Measurements from ENCODE around the gene PRKX. TPM values are rescaled to one million over a fixed set of nuclear protein-coding genes. Genes with fewer than 3 reads are reported as not detected.
"Not testable (repeated sequence)": the region's sequence is repeated elsewhere in the genome, so short reads cannot be mapped to it uniquely, and the experiment has no call there.

Gene PRKX
- total RNA-seq, 1 donor from 2014 or later: 42.4 TPM

DNA sequence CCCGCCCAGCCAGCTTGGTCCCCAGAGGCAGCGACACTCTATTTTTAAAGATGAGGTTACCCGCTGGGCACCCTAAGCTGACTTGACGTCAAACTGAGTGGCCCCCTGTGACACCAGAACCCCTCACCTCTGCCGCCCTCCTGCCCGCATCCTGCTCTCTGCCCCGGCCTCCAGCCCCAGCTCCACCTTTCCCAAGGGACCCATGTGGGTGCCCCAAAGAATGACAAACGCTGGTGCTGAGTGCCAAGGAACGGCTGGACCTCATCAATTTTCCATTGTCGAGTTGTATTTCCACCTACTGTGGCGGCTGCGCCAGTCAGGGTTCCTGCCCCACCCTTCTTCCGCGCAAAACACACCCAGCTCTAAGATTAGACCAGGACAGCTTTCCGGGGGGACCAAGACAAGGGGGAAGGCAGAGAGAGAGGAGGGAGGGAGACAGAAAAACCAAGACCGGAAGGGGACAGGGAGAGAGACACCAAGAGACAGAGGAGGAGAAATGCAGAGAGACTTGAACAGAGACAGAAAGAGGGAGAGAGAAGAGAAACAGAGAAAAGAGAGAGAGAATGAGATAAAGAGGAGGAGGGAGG, 2.0 kb downstream of the PRKX start:
- DNase-seq: no peak

DNA sequence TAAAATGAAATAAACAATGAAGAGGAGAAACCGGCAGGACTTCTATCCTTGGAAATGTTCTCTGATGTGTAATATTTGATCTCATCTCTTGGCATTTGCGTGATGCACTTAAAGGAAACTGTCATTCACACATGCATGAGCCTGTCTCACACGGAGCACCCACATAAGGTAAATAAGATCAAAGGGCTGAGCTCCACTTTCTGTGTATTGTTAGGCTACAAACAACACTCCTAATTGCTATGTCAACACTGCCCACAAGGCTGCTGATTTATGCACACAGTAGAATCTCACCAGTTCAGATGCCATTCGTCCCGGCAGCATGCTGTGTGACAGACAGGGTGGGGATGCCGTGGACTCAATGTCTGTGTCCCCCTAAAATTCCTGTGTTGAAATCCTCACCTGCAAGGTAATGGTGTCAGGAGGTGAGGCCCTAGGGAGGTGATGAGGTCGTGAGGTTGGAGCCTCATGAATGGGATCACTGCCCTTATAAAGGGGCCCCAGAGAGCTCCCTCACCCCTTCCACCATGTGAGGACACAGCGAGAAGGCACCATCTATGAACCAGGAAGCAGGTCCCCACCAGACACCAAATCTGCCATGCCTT, 5.7 kb downstream of the PRKX start:
- DNase-seq: not testable (repeated sequence)

DNA sequence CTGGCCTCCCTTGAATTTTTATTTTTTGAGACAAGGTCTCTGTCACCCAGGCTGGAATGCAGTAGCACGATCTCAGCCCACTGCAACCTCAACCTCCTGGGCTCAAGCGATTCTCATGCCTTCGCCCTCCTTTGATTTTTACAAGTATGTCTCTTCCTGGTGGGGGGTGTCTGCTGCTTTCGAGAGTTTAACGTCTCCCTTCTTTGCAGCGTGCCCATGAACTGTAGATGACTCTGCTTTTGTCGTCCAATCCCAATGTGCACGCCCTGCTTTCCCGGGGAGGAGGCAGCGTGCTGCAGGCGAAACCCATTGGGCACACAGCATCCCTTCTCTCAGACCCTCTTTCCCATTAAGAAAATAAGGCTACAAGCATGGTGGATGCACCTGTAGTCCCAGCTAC, 7.0 kb downstream of the PRKX start:
- no peak for DNase-seq

DNA sequence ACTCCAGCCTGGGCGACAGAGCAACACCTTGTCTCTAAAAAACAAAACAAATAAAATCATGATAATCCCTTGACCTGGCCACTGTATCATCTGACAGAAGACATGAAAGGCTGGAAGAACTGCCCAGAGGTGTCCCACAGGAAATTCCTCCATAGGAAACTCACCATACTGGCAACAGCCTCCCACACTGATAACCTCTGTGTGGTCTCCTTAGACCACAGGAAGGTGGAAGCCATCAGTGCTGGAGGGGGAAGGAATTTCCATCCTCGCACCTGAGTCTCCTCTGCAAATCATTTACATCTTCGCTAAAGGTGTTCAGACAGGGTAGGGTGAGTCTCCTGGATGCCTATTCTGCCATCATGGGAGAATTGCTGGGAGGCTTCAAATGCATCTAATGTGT, 10.2 kb downstream of the PRKX start:
- not testable (repeated sequence) for DNase-seq

DNA sequence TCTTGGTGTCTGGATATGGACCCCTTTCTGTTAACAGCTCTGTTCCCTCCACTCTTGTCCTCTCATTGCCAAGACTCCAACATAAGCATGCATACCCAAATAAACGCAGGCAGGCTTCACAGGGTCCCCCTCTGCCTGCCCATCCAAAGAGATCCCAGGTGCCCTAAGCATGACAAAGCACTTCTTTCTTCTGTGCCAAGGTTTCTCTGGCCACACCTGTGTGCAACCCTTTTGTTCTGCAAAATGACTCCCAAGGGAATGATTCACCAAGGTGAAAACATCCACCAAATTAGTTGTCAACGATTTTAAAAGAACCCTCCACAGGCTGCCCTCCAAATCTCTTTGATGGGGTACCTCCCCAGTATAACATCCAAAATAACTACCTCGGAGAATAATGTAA, 11.4 kb downstream of the PRKX start:
- DNase-seq: not testable (repeated sequence)

DNA sequence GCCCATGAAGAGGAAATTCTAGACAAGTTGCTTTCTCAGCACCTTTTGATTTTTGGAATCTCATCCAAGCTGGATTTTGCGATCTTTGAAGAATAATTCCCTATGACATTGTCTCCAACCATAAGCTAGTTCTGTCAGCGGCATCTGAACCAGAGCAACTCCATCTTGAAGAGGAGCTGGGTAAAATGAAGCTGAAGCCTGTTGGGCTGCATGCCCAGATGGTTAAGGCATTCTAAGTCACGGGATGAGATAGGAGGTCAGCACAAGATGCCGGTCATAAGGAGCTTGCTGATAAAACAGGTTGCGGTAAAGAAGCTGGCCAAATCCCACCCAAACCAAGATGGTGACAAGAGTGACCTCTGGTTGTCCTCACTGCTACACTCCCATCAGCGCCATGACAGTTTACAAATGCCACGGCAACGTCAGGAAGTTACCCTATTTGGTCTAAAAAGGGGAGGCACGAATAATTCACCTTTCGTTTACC, 12.0 kb downstream of the PRKX start:
- DNase-seq: not testable (repeated sequence)

DNA sequence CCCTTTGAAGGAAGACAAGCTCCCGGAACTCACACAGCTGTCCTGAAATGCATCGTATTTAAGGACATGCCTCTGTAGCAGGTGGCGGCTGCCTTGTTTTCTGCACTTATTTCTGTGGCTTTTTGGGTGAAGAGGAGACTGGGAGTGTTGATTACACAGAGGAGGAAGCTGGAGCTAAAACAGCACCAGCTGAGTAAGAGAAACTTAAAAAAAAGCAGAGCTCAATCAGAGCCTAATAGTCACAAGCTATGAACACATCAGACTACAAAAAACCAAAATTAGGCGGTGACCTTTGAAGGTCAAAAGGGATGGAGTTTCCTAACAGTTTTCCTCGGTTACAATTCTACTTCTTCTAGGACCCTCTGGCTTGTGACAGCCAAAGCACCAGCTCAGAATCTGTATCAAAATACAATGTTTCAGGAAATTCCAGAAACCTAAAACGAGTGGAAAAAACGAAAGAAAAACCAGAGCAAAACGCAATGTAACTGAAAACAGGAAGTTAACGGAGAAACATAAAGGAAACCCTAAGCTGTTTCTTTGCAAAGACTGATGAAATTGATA, 13.5 kb downstream of the PRKX start:
- peak; percentile 22 for DNase-seq

DNA sequence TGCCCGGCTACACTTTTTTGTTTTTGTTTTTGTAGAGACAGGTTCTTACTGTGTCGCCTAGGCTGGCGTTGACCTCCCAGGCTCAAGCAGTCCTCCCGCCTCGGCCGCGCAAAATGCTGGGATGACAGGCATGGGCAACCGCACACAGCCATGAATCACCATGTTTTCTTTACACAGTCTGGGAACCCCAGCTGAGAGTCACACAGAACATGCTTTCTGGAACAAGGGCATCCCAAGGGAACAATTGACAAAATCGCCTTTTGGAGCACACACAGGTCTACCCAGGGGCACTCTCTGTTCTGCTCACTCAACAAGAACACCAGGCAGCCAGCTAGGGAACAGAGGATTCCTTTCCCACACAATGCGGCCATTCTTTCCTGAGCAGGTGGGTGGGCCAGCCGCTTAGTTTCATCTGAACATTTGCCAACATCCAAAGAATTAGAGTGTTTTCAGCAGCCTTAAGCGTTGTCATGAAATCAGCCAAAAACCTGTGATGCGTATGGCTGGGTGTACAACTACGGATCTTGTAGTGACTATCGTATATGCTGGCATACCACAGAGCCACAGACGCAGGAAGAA, 15.7 kb downstream of the PRKX start:
- peak; percentile 64 for DNase-seq

DNA sequence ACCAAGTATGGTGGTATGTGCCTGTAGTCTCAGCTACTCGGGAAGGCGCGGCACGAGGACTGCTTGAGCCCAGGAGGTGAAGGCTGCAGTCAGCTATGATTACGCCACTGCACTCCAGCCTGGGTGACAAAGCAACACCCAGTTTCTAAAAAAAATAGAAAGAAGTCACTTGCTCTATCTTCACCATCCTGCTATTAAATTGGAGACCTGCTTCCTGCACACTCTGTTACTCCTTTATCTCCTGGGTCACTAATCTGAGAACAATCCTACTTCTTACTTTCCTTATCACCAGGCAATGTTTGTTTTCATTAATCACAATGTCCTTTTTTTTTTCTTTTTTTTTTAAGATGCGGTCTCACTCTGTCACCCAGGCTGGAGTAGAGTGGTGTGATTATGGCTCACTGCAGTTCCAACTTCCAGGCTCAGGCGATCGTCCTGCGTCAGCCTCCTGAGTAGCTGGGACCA, 16.2 kb downstream of the PRKX start:
- no peak for DNase-seq

DNA sequence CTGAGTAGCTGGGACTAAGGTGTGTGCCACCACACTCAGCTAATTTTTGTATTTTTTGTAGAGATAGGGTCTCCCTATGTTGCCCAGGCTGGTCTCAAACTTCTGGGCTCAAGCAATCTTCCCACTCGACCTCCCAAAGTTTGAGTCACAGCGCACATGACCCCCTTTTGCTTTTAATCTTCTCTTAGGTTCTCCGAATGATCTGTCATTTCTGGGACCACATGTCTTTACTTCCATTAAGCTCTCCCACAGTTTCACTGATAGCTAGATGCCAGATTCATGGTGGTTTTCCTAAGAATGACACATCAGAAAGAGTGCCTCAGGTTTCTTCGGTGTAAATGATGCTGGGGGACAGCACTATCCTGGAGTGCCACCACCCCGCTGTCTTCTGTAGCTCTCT, 17.9 kb downstream of the PRKX start:
- no peak for DNase-seq

DNA sequence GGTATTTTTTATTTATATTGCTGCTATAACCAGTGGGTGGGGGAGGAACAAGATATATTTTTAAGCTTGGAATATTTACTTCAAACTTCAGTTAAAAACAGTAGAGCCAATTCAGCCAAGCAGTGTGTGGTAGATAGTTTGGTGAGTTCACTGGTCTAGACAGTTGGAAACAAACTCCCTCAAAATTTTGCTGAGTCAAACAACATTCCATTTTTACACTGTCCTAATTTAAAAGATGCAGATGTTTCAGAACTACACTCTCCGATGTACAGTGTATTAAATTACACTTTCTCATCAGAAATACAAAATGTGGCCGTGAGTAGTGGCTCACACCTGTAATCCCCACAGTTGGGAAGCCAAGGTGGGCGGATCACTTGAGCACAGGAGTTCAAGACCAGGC, 23.3 kb downstream of the PRKX start:
- no peak for DNase-seq

DNA sequence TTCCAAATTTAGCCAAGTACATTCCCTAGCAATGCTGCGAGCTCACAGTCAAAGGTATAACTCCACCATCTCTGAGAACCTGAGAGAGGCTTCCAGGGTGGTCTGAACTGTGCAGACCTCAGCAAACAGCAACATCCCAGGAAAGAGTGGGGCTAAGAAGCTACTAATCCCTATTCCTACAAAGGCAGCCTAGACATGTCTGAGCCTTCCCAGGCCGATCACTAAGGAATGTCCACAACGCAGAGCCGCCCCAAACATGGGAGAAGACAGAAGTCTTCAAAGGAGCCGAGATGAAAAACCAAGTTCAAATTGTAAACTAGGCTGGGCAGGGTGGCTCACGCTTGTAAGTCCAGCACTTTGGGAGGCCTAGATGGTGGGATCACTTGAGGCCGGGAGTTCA, 30.2 kb downstream of the PRKX start:
- DNase-seq: not testable (repeated sequence)

DNA sequence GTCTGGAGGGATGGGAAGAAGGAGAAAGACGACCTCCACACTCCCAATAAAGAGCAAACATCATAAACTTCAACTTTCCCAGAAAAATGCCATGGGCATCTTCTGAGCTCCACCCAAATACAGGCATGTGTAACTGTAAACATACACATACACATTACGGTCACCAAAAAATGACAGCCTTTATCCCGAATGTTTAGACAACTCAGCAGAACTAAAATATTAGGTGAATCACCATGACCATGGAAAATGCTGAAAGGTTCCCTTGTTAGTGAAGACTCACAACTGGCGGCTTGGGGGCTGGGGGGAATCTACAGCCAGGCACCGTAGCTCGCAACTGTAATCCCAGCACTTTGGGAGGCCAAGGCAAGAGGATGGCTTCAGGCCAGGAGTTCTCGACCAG, 33.0 kb downstream of the PRKX start:
- DNase-seq: no peak

DNA sequence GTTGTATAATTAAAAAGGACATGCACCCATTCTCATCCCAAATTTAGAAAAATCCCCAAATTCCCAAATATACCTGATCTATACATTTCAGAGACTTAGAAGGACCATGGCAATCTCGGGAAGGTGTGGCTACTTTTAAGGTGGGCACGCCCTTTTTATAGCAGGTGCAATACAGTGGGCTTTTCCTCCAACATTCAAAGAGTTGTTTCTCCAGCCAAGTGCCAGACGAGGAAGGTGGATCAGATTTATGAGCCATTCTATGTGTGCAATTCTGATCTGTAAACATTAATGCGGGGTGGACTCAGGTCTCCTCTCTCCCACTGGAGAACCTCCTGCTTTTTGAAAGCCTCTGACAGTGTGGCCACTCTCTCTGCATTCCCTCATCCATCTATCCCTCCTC, 33.8 kb downstream of the PRKX start:
- DNase-seq: no peak

DNA sequence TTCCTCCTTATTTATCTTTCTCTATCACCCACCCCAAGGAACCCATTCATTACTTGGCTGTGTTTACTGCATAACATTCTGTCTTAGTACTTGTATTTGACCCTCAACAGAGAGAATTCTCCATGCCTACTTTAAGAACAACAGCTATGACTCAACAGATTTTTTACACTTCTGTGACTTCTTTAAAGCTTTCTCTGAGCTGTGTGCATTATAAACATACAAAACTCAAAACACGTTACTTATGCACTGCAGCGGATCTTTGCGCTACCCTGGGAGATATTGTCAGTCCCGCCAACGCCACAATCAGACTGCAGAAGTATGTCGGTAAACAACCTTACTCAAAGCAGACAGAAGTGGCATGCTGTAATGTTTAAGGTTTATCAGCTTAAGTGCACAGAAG, 35.1 kb downstream of the PRKX start:
- DNase-seq: no peak

DNA sequence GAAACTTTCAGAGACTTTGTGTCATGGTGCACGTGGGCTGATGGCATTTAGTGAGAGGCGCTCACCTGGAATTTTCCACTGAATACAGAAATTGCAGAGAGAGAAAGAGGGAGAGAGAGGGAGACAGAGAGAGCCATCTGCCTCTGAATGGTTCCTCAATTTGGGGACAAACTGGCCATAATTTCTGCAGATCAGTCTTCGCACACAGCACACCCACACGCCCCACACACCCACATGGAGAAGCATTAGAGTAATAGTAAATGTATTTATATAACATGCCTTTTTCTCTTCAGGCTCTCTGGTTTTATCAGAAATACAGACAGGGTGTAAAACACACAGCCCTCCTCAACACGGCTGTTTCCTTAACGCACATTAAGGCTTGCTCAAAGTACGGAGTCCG, 38.6 kb downstream of the PRKX start:
- DNase-seq: no peak

DNA sequence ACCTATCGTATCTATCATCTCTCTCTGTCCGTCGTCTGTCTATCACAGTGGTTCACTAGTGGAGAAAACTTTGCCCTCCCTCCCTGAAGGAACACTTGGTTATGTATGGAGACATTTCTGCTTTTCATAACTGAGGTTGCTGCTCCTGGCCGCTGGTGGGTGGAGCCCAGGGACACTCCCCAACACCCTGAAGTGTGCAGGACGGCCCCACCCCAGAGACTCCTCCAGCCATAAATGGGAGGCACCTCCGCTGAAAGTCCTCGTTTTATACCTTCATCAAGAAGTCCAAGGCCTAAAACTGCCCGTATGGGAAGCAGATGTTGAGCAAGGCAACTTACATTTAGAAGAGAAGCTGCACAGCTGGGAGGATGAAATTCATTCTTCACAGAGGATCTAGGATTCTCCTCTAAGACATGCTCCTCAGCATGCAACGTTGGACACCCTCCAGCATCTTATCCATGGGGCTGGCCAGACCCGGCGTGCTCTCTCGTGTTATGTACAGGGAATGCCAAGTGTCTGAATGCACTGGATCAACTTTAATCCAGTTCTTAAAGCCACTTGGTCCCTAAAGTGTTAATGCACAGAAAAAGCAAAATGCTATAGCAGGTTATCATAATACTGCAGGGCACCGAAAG, 43.5 kb downstream of the PRKX start:
- no peak for DNase-seq

DNA sequence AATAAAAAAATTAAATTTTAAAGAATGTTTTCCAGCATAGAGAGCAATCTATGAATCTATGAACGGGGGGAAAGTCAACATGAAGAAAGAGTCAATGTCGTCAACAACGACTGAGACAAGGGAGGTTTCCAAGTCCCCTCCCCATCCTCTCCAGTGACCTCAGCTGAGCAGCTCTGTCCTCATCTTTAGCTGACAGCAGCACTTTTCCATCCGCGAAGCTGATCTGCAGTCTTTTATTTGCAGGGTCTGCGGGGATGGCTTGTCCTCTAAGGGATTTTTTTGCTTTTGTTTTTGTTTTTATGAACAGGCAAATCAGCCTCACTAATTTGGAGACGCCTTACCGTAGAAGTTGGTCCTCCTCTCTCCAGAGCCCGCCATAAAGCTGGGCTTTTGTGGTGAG, 46.5 kb downstream of the PRKX start:
- DNase-seq: no peak

DNA sequence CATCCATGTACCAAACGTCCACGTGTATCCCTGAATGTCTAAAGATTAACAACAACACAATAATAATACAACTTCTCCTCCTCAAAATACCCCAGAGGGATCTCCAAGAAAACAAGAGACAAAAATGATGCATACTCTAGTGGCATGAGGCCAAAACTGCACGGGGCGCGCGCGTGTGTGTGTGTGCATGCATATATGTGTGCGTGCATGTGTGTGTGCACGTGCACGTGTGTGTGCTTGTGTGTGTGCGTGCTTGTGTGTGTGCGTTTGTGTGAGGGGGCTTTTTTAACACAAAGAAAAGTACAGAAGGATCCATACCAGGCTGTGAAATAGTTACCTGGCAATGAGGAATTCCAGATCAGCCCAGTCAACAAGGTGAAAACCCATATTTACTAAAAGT, 48.5 kb downstream of the PRKX start:
- DNase-seq: no peak

DNA sequence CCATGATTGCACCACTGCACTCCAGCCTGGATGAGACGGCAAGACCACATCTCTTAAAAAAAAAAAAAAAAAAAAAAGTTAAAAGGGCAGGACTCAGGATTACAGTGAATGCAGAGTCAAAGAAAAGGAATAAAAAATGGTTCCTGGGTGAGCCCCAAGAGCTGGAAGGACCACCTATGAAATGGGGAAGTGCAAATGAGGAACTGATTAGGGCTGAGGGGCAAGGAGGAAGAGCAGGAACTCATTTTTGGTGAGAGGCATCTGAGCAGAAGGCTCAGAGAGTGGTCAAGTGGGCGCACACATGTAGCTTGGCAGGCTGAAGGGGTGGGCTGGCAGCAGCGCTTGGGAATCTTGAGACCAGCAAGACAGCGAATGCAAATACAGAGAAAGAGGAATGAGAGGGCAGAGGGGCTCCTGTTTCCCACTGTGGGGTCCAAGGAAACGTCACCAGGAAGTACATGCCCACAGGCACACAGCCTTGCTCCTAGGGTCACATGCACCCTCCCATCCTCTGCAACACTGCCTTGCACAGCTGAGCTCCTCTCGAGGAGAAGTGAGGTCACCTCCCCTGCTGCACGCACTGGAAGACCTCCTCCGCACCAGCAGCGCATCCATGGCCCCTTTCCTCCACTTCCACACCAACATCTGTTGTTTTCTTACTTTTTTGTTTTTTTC, 49.7 kb downstream of the PRKX start:
- DNase-seq: not testable (repeated sequence)

DNA sequence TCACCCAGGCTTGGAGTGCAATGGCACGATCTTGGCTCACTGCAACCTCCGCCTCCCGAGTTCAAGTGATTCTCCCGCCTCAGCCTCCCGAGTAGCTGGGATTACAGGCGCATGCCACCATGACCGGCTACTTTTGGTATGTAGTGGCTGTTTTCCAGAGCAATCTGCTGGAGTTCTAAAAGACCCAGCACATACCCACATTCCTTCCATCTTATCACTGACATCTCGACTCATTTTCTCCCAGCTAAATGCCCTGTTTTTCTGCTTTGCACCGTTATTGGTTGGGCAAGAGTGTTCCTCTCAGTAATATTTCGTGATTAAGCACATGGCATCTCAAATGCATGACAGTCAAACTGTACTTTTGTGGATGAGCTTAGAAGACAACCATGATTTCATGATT, 53.7 kb downstream of the PRKX start:
- DNase-seq: no peak

DNA sequence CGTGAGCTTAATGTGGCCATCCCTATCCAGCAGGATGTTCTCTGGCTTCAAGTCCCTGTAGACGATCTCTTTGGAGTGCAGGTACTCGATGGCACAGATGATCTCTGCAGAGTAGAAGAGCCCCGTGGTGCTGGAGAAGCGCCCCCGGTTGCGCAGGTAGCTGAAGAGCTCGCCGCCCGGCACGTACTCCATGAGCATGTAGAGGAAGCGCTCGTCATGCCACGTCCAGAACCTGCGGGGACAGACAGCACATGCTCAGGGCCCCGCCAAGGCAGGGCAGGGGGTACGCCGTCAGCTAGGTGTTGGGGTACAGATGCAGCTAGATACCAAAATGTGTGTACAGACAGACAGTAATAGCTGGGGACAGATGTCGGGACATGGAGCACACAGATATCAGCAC, 58.3 kb downstream of the PRKX start:
- no peak for DNase-seq

DNA sequence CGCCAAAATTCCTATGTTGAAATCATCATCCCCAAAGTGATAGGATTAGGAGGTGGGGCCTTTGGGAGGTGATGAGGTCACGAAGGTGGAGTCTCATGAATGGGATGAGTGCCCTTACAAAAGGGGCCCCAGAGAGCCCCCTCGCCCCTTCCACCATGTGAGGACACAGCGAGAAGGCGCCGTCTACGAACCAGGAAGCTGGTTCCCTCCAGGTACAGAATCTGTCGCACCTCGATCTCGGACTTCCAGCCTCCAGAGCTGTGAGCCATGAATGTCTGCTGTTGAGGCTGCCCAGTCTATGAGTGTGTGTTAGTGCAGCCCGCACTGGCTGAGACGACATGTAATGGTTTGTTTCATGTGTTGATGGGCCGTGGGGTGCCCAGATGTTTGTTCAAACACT, 60.3 kb downstream of the PRKX start:
- no peak for DNase-seq

Measured in dermis blood vessel endothelial cell (primary cell).